GM10847 (cell line): Measurements from ENCODE around the gene ZCCHC7.

Source experiments
- POLR2A ChIP-seq: IDR thresholded peaks from 2 replicates; pipeline ENCODE4 v1.6.1; 2011; ENCODE audit not compliant: insufficient read length; ENCODE audit errors: extremely low read depth

The ZCCHC7 gene

DNA sequence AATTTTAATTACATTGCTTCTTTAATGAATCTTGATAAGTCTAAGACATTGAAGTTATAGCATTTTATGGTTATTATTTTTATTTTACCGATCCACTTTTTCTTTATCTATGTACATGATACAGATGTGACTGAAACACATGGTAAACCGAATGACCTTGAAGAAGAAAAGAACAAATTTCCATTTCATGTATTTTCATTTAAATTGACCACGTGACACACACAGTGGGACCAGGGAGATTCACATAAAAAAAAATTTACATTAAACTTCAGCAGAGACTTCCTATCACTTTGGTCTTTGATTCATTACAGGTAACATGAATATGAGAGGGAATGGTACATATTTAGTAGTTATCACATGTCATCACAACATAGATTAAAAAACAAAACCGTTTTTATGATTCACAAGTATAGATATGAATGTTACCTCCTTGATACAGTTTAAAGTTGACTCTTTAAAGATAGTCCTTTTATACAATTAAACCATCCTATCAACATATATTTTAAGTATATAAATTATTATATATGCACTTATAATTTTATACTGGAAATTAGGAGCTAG is 133.1 kb downstream of the ZCCHC7 start:
- TF ChIP-seq POLR2A, result no peak

DNA sequence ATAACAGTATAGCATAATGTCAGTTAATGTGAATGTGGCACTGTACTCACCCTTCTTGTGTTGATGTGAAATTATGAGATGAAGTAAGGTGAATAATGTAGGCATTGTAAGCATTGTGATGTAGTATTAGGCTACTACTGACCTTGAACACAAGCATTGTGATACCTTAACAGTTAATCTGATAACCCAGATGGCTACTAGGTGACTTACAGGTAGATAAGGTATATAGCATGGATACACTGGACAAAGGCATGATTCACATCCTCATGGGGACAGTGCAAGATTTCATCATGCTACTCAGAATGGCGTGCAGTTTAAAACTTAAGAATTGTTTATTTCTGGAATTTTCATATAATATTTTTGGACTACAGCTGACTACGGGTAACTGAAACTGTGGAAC is 134.8 kb downstream of the ZCCHC7 start:
- no peak for TF ChIP-seq POLR2A

DNA sequence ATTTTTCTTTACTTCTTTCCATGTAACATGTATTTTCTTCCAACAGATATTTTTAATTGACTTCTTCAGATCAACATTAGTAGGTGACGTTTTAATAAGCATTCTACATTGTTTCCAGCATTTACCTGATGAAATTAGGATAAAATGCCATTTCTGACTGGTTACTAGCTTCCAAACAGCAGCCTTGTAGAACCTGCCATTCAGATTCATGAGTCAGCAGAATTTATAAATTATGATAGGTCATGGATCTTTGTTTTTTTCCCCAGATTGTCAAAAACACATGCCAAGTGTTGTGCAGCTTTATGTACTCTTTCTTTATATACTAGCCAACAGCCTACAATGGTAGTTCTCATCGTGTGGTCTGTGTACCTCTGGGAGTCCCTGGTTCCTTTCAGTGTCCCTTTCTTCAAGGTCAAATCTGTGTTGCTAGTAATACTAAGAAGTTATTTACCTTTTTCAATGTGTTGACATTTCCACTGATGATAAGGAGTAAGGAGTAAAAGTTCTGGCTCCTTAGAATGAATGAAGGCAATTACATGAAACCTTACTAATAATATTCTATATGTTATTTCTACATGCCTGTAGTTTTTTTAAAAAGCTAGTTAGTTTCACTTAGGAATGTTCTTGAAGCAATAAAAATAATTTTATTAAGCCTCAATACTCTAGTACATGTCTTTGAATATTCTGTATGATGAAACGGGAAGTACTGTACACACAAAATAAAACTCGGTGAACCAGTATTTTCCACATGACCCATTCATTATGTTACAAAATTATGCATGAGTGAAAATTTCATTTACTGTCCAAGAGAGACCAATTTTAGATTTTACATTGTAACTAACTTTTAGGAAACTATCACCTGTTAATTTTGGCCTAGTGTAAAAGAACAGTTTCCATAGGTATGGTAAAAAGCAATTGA is 135.8 kb downstream of the ZCCHC7 start:
- no peak for TF ChIP-seq POLR2A

DNA sequence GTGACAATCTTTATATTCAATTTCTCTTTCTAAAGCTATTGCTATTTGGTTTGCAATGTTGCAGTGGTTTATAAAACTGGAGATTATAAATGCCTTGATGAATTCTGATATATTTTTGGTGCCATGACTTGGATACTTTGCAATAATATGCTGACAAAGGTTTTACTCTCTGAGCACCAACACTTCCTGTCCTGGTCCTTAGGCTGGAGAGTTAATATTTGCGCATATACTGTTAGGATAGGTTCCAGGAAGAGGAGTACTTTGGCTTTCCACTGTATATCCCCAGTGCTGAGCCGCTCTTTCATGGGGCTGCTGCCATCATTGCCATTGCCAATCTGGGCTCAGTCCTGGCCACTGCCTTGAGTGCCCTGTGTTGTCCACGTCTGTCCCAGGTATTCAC is 139.6 kb downstream of the ZCCHC7 start:
- no peak for TF ChIP-seq POLR2A

DNA sequence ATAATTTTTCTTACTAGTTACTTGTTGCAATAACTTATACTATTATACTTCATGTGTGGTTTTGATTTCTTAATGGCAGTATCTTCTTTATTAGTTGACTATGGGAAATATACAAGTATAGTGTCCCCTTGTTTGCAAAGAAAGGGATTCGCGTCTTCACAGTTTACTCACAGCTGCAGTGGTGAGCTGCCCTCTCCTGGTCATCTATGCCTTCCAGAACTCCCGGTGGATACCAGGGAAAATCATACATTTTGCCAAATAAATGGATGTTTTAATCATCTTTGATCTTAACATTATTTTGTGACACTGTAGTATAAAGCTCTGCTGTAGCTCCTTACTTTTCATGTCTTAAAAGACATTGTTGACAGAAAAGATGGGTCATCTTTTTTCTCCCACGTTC is 142.0 kb downstream of the ZCCHC7 start:
- no peak for TF ChIP-seq POLR2A

DNA sequence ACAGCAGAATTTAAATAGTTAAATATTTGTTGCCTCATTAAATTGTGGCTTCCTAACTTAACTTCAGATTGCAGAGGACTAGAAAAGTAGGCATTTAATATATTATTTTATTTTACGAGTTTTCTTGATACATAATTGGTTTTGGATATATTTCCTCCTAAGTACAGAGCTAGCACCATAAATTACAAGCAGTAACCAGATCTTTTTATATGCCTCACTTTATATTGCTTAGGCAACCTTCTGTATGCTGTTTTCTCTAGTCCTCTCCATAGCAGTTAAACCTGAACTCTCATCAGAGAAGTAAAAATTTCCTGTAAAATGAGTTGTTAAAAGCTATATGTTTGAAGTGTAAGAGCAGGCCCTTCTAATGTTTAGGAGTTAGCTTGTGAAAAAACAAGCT is 144.2 kb downstream of the ZCCHC7 start:
- TF ChIP-seq POLR2A, result no peak

DNA sequence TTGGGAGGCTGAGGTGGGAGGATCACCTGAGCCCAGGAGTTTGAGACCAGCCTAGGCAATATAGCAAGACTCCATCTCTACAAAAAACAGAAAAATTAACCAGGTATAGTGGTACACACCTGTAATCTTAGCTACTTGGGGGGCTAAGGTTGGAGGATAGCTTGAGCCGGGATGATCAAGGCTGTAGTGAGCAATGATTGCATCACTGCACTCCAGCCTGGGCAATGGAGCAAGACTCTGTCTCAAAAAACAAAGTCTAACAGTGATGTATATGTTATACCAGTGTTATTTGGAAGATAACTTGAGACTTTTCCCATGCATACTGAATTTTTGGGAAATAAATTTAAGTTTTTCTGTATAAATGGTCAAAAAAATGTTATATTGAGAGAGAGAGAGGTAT is 146.3 kb downstream of the ZCCHC7 start:
- TF ChIP-seq POLR2A, result no peak

DNA sequence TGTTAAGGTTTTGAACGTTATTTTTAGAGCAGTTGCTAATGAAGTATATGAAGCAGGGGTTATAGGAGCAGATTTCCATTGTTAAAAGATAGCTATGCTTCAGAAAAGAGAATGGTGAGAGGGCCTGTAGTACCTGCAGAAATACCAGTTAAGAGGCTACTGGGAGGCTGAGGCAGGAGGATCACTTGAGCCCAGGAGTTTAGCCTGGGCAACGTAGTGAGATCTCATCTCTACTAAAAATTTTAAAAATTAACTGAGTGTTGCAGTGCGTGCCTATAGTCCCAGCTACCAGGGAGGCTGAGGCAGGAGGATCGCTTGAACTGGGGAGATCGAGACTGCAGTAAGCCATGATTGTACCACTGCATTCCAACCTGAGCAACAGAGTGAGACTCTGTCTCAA is 148.8 kb downstream of the ZCCHC7 start:
- no peak for TF ChIP-seq POLR2A

DNA sequence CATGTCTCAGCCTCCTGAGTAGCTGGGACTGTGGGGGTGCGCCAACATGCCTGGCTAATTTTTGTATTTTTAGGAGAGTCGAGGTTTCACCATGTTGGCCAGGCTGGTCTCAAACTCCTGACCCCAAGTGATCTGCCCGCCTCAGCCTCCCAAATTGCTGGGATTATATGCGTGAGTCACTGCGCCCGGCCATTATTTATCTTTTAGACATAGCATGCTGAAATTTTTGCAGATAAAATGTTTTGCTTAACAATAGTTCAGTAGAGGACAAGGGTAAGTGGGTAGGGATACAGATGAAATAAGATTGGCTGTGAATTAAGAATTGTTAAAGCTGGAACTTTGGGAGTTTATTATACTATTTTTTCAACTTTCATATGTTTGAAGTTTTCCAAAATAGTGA is 151.3 kb downstream of the ZCCHC7 start:
- no peak for TF ChIP-seq POLR2A

DNA sequence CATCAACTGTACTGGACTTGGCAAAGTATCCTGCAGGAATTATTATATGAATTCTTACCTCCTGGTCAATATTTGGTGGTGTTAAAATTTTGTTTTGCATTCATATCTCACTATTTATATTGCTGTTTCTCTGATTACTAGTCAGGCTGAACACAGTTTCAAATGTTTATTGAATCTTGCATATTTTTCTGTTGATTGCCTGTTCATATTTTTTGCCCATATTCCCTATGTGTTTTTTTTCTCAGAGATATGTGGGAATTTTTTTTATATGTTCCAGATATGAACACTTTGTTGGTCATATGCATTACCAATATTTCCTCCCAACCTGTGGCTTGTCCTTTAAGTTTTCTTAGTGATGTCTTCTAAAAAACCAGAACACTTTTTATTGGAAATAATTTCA is 153.2 kb downstream of the ZCCHC7 start:
- TF ChIP-seq POLR2A, result no peak

DNA sequence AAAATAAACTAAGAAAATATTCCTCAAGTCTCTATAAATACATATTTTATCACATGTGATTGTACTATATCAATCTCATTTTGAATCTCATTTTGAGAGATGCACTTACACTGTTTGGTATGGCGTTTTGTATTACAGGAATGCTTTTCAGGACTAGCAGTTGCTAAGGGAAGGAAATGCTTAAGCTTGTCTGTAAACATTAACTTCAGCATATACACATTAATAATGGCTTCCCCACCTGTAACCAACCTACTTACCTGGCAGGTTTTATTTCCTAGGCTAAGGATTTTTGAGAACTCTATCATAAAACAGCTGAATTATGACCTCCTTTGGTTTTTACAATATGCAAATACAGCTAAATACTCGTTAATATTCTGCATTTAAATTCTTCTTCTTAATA is 161.2 kb downstream of the ZCCHC7 start:
- TF ChIP-seq POLR2A, result no peak

DNA sequence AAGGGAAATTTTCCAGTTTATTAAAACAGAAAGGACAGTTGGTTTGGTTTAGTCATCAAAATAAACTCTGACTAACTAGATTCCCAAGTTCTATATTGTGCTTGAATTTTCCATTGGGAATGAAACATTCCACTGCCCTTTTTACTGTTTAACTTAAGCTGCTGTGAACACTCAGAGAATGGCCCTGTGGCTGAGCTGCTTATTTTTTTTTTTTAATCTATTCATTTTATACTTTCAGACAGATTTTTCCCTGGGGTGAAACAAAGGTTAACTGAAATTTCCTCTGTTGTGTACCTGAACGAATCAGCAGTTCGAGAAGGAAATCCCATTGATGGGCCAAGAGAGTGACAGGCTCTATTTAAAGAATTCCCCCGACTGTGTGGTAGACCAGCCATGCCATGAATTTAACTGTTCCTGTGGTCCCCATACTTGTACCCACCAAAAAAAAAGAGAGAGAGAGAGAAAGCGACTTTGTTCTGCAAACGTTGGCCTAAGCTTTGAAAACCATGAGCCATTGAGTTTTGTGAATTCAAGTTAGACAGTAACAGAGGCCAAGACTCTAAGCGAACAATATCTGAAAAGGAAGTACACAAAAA is 163.5 kb downstream of the ZCCHC7 start:
- no peak for TF ChIP-seq POLR2A

DNA sequence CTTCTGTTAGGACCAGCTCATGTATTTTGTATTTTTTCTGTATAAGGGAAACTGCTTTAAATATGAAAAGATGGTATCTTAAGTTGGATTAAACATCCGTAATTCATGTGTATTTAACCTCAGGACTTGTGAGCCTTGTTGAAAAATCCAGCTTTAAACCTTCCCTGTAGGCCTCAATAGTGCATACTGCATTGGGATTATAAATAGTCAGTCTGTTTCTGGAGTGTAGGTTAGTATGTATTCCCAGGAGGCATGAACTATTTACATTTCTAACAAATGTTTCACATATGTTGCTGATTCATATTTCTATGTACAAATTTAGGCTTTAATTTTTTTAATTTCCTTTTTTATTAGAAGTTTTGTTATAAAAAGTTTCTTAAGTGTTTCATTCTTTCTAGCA is 164.3 kb downstream of the ZCCHC7 start:
- no peak for TF ChIP-seq POLR2A

DNA sequence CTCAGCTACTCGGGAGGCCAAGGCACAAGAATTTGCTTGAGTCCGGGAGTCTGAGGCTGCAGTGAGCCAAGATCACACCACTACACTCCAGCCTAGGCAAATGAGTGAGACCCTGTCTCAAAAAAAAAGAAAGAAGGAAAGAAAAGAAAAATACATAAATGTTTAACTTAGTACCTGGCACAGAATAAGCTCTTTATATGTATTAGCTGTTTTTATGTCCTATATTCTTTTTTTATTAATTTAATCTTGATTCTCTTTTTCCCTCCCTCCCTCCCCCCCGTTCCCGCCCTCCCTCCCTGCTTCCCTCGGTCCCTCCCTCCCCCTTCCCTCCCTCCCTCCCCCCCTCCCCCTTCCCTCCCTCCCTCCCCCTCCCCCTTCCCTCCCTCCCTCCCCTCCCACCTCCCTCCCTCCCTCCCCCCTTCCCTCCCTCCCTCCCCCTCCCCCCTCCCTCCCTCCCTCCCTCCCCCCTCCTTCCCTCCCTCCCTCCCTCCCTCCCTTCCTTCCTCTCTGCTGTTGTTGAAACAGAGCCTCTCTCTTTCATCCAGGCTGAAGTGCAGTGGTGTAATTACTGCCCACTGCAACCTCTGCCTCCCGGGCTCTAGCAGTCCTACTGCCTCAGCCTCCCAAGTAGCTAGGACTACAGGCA is 166.3 kb downstream of the ZCCHC7 start:
- TF ChIP-seq POLR2A, result no peak

DNA sequence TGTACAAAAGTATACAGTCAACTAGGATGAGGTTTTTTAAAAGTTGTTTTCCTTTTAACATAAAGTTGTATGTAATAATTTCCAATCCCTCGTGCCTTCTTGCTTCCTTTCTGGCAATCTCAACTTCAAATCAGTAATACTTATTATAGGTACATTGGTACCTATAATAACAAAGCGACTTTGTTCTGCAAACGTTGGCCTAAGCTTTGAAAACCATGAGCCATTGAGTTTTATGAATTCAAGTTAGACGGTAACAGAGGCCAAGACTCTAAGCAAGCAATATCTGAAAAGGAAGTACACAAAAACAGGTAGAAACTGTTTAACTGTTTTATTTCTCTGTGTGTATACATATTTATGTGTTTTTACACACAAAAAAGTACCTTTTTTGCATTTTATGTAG is 166.9 kb downstream of the ZCCHC7 start:
- no peak for TF ChIP-seq POLR2A

DNA sequence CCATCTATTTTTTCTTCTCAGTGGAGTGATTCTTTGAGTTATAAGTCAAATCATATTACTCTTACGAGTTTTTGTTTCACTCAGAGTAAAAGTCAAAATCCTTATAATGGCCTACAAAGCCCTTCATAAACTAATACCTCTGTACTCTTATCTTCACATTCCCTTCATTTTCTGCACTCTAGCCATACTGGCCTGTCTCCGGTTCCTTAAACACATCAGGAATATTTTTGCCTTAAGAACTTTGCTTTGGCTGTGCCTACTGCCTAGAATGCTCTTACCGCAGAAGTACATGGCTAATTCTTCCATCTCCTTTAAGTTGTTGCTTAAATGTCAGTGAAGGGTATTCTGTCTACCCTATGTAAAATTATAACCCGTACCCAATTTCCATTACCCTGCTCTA is 169.3 kb downstream of the ZCCHC7 start:
- TF ChIP-seq POLR2A, result no peak
